GM19452 (cell line): Measurements from ENCODE around the gene MSI2.

Experiments used
- ATAC-seq: cut with Tn5 transposase; IDR thresholded peaks from one replicate; pipeline ENCODE4 v1.9.1; 2021; ENCODE audit not compliant: unreplicated experiment

MSI2 gene

DNA sequence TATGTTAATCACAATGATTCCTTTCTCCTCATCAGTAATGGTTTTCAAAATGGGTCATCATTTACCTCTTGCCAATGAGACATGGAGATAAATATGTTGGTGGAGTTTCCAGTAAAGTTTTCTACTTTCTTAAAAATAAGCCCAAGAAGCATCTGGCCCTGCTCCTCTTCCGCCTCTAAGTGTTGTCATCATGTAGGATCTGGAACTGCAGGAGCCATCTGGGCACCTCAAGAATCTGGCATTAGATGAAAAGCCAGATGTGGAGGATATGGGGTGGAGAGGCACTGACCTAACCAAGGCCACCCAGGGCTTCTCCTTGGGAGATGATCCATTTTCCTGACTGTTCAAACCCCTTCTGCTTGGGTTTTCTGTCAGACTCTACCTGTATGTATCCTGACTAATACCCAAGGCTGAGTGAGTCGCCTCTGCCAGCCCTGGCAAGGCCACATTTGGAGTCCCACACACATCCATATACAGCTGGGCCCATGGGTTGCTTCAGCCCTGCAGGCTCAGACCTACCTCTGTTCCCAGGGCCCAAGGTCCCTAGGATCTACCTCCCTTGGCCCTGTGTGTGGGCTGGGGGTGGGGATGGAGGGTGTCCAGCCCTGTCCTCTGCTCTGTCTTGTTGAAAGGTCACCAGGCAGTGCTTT lies 464.2 kb downstream of the MSI2 start:
- ATAC-seq, result no peak

GRCh38 chr17:57721967-57722703 lies 465.8 kb downstream of the MSI2 start:
- ATAC-seq, result no peak

- ATAC-seq, result no peak
Measured at GRCh38 chr17:57722704-57723043, 466.4 kb downstream of the MSI2 start.

GRCh38 chr17:57723427-57724025 lies 467.2 kb downstream of the MSI2 start:
- no peak for ATAC-seq

GRCh38 chr17:57724026-57724728 lies 467.9 kb downstream of the MSI2 start:
- peak; percentile 84 for ATAC-seq

GRCh38 chr17:57724729-57725125 lies 468.4 kb downstream of the MSI2 start:
- ATAC-seq, result no peak

GRCh38 chr17:57726213-57726790 lies 470.0 kb downstream of the MSI2 start:
- no peak for ATAC-seq

- no peak for ATAC-seq
Measured at GRCh38 chr17:57726838-57727237, 470.5 kb downstream of the MSI2 start.

DNA sequence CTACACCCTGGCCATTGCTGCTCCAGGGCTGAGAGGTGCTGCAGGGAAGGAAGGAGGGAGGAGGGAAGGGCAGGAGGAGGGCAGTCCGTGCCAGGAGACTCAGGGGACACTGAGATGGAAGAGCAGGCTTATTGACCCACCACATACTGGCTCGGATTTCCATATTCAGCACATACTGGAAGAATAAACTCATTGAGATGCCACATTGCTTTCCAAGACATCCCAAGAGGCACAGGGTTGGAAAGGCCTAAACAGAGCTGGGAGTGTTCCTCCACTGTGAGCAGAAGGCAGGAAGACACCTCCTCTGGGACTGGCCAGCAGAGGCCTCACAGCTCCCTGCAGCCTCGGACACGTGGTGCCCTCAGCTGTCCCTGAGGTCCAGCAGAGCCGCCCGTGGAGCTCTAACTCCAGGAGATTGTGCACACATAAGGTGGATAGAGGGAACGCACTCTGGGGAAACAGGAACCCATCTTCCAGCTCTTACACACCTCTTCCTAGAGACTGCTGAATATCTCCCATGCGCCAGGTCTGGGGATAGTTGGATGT lies 471.4 kb downstream of the MSI2 start:
- ATAC-seq, result no peak

DNA sequence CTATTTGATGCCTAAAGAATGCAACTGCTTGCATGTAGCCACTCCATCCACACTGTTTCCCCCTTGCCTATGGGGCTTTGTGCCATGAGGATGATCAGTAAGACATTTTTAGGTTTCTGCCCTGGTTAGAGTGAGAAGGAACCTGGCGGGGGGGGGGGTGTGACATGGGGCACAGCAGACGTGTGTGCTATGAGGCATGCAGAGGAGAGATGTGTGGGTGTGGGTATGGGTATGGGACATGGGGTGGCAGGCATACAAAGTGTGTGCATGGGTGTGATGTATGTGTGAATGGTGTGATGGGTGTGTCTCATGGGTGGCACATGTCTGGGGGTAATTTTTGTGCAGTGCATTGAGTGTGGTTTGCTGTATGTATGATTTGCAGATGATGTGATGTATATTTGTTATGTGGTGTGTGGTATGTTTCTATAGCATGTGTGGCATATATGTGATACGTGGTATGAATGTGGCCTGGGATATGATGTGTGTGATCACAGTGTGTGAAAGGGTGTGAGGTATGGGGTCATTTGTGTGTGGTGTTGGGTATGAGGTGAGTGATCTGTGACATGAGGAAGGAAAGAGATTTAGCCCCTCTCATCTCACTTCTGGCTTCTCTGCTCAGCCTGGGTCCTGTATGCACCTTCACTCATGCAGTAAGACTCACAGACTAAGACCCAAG lies 473.8 kb downstream of the MSI2 start:
- no peak for ATAC-seq

- no peak for ATAC-seq
Measured at GRCh38 chr17:57732062-57732461, 475.7 kb downstream of the MSI2 start.

DNA sequence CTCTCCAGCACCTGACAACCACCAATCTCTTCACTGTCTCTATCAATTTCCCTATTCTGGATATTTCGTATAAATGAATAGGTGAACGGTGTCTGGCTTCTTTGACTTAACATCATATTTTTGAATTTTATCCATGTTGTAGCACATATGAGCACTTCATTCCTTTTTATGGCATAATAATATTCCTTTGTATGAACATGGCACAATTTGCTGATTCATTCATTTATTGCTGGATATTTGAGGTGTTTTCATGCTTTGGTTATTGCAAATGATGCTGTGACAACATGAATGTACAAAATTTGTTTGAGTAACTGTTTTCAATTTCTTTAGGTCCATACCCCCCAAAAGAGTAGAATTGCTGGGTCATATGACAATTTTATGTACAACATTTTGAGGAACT lies 476.8 kb downstream of the MSI2 start:
- no peak for ATAC-seq
